Adipose tissue (tissue), 3 donors: ENCODE measurements around the gene OSBP2. TPM values are rescaled to one million over a fixed set of nuclear protein-coding genes. Genes with fewer than 3 reads are reported as not detected.

Source experiments
- H3K27ac ChIP-seq: one replicate; pipeline ENCODE4 v1.5.1; 2013; ENCODE audit warnings: low read depth, low read length
- WGBS, 3 donors: extraction: QIAGEN DNeasy Blood & Tissue Kit; methylation state at CpG; one replicate each; pipeline ENCODE4 v1.1.7; 2013; 5-methylcytosine and 5-hydroxymethylcytosine counted together
- polyA plus RNA-seq, 3 donors: library from polyadenylated mRNA; stranded (reverse); fragments of 200-250 nt; gene quantifications; one replicate each; pipeline ENCODE4 v1.2.3, GENCODE V29; 2013
- donor health status: healthy with polysubstance abuse.
- donor health status: Bipolar disorder and iron deficiency.
- donor health status: healthy.

The OSBP2 gene
- polyA plus RNA-seq, 3 donors = 0.58 to 1.1 (median 0.79) TPM

DNA sequence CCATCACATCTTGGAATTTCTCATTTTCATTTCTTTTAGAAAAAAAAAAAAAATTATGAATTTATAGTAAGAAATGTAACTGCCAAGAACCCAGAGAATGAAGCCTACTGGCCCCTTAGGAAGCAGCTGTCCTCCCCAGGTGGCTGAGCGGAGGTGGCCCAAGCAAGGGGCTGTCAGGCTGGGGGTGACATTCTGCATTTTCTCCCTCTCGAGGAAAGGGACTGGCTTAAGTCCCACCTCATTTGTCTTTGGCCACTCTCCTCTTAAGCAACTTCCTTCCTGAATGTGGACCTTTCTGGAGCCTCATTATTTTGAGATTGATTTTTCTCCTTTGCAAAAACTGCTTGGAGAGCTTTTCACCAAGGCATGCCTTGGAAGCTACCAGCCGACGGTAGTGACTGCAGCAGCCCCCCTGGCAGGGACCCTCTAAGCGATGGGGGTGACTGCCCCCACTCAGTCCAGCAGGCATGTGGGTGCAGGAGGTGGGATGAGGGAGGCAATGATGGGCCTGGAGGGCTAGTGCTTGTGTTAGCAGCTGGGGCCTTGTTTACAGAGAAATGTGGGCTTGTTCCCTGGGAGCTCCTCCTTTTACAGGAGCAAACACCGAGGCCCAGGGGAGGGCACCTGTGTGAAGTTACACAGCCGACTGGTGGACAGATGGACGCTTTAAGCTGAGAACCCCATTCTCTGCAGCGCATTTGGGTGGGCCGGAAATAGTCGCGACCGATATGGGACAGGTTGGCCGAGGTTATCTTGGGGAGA lies 162.2 kb downstream of the OSBP2 start:
- 68 to 75% (median 73%) methylated on average over 14 of the region's 14 CpGs for WGBS, 3 donors
- H3K27ac ChIP-seq = no peak overlapping the region

DNA sequence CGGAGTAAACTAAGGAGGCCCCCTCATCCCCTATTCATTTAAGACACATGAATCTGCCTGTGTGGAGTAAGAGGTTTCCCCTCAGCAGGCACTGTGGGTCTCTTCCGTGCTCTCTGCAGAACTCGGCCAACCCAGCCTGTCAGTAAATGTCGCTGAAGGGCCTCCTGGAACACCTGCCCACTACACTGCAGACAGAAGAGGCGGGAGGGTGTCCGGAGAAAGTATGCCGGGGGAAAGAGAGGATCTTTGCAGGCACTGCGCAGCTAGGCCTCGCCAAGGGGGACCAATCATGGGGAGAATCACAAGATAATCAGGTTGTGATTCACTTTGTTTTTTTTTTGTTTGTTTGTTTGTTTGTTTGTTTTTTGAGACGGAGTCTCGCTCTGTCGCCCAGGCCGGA lies 163.1 kb downstream of the OSBP2 start:
- no peak overlapping the region for H3K27ac ChIP-seq
- WGBS, 3 donors = 92 to 95% (median 94%) methylated on average over 10 to 13 of the region's 13 CpGs

DNA sequence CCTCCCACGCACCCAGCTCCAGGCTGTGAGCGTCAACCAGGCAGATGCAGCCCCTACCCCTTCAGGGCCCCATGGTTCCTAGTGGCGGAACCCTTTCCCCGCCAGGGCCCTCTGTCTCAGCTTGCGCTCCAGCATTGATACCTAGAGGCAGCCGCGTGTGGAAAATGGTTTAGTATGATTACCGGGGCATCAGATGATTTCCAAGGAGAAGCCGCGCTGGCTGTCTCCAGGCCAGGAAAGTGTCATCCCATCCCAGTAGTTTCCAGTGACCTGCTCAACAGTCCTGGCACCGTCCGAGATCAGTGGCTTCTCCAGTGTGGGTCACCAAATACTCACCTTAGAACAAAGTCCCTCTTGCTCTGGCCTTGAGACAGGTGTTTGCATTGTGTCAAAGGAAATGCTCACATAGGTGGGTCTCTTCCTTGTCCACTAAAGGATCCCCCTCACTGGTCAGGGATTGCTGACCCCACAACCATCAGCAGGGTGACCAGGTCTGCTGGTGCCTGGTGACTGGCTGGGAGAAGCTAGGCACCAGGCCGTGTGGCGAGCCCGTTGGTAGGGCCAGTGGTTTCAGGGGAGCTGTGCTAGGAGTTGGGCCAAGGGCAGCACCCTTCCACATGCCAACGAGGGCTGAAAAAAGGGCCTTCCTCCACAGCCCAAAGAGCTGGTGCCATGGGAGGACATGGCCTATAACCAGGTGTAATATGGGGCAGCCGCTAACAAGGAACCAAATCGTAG lies 164.5 kb downstream of the OSBP2 start:
- H3K27ac ChIP-seq = no peak overlapping the region
- WGBS, 3 donors = 93 to 95% (median 93%) methylated on average over 18 of the region's 18 CpGs

DNA sequence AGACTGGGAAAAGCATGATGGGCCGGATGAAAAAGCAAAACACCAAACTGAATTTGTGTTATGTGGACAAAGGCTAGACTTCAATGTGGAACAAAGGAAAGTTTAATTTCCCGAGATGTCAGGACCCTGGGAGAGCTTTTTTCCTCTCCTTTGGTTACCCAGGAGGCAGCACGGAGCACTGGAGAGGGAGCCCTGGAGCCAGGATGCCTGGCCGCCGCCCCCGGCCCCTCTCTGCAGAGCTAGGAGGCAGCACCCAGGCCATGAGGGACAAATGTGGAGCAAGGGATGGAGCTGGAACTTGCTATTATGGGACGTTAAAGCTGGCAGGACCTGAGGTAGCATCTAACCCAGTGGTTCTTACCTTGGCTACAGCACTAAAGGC lies 165.0 kb downstream of the OSBP2 start:
- WGBS, 3 donors = 92 to 94% (median 94%) methylated on average over 7 of the region's 7 CpGs
- H3K27ac ChIP-seq = no peak overlapping the region

DNA sequence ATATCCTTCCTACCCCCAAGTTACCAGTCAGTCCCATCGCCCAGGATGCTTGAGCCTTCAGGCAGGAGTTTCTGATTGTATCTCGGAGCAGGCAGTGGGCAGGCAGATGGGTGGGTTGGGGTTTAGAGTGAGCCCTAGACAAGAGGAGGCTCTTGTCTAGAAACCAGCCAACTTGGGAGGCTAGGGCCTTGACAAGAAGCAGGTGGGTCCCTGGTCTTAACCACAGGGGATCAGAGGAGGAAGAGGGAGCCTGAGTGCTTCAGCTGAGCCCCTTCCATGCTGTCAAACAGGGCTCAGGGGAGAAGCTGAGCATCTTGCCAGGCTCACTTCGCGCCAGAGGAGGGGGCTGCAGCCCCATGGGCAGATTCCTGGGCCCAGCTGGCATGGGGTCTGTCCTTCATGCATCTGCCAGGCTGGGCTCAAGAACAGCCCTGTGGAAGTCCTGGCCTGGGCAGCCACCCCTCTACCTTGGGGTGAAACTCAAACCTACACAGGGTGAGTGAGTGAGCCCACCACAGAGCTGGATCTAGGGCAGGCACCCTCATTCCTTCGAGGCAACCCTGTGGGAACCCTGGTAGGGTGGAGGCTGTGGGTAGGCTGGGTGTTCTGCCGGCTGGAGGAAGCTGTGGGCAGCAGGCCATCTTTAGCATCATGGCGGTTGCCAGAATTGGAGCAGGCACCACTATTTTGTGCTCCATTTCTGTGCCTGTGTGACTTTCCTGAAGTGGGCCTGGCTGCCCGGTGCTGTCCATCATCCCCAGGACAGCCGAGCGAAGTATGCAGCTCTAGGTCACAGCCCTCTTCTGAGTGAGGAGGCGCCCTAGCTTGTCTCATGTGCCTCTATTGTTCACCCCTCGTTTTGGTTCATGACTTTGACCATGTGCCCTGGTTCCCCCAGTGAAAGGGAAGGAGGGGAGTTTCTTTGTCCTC lies 165.8 kb downstream of the OSBP2 start:
- WGBS, 3 donors = 78 to 83% (median 81%) methylated on average over 12 of the region's 12 CpGs
- no peak overlapping the region for H3K27ac ChIP-seq

DNA sequence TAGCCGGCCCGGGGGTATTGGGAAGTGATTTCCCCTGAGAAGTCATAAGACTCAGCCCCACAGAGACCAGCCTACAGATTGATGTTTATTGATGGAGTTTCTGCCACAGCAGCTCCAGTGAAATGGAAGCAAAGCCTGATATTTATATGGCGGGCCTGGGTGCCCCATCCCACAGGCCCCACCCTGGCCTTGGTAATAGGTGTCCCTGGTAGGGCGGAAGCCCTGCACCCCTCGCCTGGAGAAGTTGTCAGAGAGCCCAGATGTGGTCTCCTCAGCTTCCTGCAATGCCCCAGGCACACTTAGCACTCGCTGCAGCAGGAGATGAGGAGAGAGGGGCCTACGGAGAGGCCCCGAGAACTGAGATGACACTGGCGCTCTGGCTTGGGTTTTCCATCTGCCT lies 166.5 kb downstream of the OSBP2 start:
- WGBS, 3 donors = 79 to 90% (median 87%) methylated on average over 9 of the region's 9 CpGs

DNA sequence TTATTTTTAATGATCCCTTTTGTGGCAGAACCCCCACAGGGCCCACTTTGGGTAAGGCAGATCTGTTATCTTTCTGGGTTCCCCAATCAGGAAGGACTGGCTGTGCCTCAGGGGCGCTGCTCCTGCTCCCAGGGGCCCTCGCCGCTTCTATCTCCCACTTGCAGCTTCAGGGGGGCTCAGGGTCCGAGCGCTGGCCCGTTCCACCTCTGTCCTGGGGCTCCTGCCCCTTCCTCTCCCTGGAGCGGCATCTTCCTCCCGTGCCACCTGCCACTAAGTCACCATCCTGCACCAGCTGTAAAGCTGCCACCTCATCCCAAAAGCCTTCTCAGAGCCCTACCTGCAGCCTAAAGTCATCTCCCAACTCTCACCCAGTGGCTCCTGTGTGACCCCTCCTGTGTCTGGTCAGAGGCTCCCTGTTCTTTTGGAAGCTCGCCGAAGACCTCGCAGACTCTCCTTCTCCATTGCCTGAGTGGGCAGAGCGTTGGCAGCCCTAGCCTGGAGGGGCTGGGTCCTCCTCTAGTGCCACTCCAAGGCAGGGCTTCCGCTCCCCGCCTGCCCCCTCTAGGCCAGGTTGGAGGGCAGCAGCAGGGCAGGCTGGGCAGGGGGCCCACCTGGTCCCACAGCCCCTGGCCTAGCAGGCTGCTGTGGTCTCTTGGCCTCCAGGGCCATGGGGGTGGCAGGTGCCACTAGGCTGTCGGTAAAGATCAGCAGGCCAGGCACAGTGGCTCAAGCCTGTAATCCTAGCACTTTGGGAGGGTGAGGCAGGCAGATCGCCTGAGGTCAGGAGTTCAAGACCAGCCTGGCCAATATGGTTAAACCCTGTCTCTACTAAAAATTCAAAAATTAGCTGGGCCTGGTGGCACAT lies 167.2 kb downstream of the OSBP2 start:
- 85 to 90% (median 89%) methylated on average over 16 of the region's 16 CpGs for WGBS, 3 donors
- H3K27ac ChIP-seq = no peak overlapping the region

More for the DNA sequence above, 166.5 kb downstream of the OSBP2 start:
- no peak overlapping the region for H3K27ac ChIP-seq

DNA sequence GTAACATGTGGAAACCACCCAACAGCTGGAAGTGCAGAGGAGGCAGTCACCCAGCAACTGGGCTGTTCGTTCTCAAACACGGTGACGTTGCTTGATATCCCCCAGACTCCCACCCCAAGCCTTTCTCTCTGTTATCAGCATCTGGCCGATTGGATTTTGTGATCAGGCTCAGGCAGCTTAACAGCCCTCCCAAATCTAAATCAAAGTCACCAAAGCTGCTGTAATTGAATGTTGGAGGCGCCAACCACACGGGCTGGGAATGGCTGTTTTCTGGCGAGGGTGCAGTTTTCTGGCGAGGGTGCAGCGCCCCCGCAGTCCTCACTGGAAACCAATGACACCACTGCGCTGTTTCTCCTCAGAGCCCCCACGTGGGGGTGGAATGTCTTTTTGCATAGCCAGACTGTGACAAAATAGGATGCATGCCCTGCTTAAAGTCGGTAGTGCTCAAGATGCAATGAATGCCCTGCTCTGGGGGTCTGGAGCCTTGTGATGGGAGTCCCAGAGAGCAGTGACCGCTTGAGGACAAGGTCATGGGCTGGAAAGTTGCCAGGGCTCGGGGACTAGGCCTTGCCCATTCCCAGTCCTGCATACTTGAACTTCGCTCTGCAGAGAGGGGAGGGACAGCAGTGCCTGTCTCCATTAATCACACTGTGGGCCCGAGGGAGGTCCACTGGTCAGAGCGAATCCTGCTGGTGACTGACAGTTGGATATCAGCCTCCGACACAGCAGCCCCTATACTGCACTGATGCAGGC lies 168.6 kb downstream of the OSBP2 start:
- WGBS, 3 donors = 42 to 58% (median 50%) methylated on average over 19 of the region's 19 CpGs

DNA sequence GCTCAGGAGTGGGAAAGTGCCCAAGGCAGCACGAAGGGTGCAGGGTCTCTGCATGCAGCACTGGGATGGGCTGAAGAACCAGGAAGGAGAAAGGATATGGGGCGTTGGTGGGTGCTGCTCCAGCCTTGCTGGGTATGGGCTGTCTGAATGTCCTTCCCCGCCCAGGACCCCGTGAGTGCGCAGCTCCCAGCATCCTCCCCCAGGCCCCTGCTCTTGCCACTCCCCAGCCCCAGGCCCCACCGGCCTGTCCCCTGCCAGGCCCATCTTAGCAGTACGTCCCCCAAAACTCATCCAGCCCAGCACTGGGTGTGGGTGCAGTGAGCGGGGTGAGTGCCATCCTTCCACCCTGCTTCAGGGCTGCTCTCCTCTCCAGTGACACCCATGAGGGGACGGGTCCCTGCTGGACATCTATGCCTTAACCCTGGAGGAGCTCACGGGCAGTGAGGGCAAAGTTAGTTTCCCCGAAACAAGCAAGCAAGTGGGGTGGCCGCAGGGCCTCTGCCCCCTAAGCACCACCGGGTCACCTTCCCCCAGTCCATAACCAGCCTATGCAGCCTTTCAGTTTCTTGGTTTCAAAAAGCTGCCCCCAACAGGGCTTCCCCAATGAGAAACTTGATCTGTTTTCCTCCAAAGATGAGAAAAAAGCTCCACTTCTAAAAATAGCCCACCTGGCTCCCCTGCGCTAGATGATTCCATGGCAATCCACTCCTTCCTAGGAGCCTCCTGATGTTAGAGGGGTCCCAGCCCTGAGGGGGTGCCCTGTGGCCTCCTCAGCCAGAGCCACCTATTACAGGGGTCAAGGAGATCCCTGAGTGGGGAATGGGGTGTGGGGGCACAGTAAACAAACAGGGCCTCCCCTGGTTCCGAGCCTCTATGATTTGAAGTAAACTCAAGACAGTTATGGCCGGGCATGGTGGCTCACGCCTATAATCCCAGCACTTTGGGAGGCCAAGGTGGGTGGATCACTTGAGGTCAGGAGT lies 170.1 kb downstream of the OSBP2 start:
- 96 to 98% (median 96%) methylated on average over 17 of the region's 17 CpGs for WGBS, 3 donors

More for the DNA sequence above, 168.6 kb downstream of the OSBP2 start:
- H3K27ac ChIP-seq = no peak overlapping the region

DNA sequence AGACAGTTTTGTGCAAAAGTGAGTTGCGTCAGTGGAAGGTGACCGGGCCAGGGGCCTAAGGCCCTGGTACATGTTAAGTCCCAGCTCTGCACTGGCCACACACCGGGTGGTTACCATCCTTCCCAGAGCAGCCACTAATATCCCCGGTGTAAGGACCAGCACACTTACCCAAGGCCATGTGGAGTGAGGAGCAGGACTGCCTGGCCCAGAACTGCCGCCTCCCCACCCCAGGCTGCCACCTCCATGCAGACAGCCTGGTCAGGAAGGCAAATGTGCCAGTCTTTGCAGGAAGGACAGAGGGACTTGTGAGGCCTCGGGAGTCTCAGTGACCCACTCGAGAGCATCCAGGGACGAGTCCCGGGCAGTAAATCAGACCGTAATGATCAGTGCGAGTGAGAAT lies 171.0 kb downstream of the OSBP2 start:
- H3K27ac ChIP-seq = no peak overlapping the region
- WGBS, 3 donors = 90 to 93% (median 91%) methylated on average over 11 of the region's 11 CpGs

More for the DNA sequence above, 170.1 kb downstream of the OSBP2 start:
- no peak overlapping the region for H3K27ac ChIP-seq

DNA sequence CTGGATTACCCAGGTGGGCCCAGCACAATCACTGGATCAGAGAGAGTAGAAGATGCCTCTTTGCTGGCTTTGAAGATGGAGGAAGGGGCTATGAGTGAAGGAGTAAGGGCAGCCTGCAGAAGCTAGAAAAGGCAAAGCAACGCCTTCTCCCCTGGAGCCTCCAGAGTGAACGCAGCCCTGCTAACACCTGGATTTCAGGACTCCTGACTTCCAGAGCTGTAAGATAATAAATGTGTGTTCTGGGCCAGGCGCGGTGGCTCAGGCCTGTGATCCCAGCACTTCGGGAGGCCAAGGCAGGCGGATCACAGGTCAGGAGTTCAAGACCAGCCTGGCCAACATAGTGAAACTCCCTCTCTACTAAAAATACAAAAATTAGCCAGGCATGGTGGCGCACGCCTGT lies 171.5 kb downstream of the OSBP2 start:
- 90 to 94% (median 92%) methylated on average over 8 of the region's 8 CpGs for WGBS, 3 donors
- H3K27ac ChIP-seq = no peak overlapping the region

DNA sequence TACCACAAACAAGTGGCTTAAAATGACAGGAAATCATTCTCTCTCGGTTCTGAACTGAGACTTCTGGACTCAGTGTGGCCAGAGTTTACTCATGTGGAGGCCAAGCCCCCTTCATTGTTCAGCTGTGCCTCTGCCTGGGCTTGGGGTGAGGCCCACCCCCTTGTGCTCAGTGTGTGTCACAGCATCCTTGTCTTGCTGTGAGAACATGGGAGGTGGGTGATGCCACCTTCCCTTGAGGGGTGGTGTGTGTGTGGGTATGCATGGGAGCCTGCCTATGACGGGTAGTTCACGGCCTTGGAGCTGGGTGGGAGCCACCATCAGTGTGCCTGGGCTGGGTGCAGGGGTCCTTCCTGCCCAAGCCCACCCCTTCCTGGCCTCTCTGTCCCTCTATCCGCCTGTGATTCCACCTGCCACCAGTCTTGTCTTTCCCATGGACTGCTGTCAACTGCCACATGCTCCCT lies 172.2 kb downstream of the OSBP2 start:
- H3K27ac ChIP-seq = no peak overlapping the region
- 73 to 78% (median 77%) methylated on average over 4 of the region's 4 CpGs for WGBS, 3 donors

DNA sequence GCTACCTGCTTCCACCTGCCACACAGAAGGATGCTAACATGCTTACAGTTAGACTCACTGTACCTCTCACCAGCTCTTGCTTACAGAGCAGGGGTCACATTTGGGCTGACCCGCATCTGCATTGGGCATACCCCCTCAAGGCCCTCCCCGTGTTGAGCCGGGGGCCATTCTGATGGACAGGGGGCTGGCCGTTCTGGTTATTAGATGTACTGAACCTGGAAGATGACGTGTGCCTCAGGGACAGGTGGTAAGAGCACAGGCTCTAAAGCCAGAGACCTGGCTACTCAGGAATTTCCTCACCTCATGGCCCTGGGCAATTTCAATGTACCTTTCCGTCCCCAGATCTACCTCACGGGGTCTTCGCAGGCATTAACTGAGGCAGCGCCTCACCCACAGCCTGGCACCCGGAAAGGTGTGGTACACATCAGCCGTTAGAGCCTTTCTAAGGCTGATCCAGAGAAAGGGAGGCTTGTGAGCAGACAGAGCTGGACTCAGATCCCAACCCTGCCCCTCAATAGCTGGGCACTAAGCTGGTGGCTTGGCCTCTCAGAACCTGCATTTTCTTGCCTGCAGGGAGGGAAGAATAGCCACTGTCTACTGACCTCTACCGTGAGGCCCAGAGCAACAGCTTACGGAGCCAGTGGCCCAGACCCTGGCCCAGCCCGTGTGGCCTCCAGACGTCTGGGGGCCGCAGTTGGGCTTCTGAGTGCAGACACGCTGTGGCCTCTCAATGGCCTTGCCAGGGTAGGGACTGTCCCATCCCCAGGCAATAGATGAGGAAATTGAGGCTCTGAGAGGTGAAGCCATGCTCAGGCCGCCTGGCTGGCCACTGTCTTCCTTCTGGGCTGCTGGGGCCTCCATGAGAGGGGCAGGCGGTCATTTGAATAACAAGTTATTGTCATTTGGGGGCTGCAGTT lies 173.3 kb downstream of the OSBP2 start:
- H3K27ac ChIP-seq = no peak overlapping the region
- 92 to 95% (median 94%) methylated on average over 19 of the region's 19 CpGs for WGBS, 3 donors

DNA sequence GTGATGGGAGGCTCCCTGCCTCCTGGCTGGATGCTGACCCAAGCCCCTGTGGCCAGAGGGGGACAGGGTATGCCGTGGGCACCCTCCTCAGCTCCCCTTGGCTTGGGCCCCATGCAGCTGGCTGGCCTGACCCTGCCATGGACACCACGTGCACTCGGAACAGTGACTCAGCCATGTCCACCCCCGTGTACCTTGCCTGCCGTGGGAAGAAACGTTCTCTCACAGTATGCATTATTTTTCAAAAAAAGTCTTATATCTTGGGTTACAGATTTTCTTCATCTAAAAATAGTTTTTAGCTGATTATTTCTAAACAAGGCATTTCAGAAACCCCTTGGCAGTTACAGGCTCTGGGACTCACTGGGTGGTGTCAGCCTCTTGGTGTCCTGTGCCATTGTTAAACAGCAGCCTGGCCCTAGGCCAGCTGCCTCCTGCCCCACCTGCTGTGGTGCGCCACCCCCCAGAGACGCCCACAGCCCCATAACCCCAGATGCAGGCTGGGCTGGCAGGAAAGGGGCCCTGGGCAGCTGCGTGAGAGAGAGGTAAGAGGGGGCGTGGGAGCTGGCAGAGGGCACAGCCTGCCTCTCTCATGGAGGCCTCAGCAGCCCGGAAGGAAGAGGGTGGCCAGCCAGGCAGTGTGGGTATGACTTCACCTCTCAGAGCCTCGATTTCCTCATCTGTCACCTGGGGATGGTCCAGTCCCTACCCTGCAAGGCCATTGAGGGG lies 174.2 kb downstream of the OSBP2 start:
- no peak overlapping the region for H3K27ac ChIP-seq
- WGBS, 3 donors = 58 to 84% (median 62%) methylated on average over 12 of the region's 12 CpGs
